D721Med (cell line): ENCODE measurements around the gene EFEMP2.
"Not testable (repeated sequence)": the region's sequence is repeated elsewhere in the genome, so short reads cannot be mapped to it uniquely, and the experiment has no call there.

Source experiments
- DNase-seq: peaks from one replicate; pipeline ENCODE4 v3.0.0; 2011; ENCODE audit warnings: low spot score; ENCODE audit not compliant: insufficient read length
- FAIRE-seq: peaks from 2 replicates; lab custom pipeline; 2011; peaks lifted over from hg19 to GRCh38; lab: Jason Lieb, UNC
- TF ChIP-seq, protein P1 (sequence below): IDR thresholded peaks from 2 replicates; pipeline ENCODE4 v1.5.1; 2012; ENCODE audit warnings: mild to moderate bottlenecking, control low read depth; ENCODE audit not compliant: insufficient read depth; ENCODE audit errors: missing control alignments

EFEMP2 gene

DNA sequence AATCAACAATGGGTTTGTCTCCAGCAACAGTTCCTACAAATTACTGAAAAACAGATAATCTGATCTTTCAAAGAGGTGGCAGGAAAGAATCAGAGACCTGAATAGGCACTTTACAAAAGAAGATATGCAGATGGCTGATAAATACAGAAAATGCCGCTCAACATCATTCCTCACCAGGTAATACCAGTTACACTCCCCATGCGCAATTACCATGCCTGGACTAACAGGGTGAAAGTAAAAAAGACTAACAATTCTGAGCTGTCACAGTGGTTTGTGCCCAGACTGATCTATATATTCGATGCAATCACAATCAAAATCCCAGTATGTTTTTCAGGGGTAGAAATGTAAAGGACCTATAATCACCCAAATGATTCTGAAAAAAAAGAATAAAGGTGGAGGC lies 28.8 kb downstream of the EFEMP2 start:
- DNase-seq (no peak), FAIRE-seq (no peak)
- TF ChIP-seq, protein P1, sequence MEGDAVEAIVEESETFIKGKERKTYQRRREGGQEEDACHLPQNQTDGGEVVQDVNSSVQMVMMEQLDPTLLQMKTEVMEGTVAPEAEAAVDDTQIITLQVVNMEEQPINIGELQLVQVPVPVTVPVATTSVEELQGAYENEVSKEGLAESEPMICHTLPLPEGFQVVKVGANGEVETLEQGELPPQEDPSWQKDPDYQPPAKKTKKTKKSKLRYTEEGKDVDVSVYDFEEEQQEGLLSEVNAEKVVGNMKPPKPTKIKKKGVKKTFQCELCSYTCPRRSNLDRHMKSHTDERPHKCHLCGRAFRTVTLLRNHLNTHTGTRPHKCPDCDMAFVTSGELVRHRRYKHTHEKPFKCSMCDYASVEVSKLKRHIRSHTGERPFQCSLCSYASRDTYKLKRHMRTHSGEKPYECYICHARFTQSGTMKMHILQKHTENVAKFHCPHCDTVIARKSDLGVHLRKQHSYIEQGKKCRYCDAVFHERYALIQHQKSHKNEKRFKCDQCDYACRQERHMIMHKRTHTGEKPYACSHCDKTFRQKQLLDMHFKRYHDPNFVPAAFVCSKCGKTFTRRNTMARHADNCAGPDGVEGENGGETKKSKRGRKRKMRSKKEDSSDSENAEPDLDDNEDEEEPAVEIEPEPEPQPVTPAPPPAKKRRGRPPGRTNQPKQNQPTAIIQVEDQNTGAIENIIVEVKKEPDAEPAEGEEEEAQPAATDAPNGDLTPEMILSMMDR: no peak

DNA sequence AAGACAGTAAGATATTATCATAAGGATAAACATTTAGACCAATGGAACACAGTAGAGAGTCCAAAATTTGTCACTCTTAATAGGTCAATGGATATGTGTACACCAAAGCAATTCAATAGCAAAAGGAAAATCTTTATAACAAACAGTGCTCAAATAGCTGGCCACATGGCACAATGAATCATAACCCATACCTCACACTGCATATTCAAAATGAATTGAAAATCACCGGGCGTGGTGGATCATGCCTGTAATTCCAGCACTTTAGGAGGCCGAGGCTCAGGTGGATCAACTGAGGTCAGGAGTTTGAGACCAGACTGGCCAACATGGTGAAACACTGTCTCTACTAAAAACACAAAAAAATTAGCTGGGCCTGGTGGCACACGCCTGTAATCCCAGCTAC lies 30.5 kb downstream of the EFEMP2 start:
- no peak for DNase-seq
- TF ChIP-seq, protein P1: no peak
- FAIRE-seq: no peak

DNA sequence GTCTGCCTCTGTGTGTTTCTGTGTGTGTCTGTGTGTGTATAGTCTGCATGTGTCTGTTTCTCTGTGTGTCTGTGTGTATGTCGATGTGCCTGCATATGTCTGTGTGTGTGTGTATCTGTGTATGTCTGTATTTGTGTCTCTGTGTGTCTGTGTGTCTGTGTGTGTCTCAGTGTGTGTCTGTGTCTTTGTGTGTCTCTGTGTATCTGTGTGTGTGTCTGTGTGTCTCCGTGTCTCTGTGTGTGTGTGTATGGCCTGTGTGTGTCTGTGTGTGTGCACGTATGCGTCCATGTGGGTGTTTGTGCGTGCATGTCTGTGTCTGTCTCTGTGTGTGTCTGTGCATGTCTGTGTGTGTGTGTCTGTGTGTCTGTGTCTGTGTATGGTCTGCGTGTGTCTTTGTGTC lies 38.4 kb downstream of the EFEMP2 start:
- FAIRE-seq (no peak), DNase-seq (no peak)
- TF ChIP-seq, protein P1: no peak

DNA sequence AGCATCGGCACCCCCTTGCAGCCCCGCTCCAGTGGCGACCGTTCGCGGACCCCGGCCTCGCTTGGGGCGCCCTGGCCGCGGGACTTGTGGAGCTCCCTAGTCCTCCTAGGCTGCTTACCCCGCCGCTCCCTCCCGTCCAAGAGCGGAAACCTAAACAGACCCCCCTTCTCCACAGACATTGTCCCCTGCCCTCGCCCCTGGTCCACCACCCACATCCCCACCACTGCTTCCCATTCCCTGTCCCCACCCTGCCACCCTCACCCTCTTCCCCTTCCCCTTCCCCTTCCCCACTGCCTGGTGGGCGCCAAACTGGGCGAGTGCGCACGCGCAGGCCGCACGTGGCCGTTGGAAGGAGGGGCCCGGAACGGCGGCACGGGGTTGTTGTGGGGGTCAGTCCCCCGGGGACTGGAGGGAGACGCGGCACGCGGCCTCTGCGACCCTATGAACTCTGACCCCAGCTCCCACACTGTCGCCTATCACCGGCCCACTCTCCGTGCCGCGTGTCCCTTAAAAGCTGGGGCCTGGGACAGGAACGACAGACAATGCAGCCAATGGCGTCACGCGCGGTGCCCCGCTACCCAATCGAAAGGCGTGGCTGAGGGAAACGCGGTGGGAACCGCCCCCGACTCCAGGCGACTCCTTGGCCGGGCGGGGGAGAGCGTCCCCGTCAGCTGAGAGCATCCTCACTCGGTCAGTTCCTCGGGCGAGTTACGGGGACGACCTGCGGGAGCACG lies 39.1 kb downstream of the EFEMP2 start, which contains the start of gene SNX32:
SNX32 (plus strand) TSS at position 667 of the 734 bp plus-strand sequence. CDS start 103 bp downstream, outside the sequence.
- FAIRE-seq (no peak), DNase-seq (peak; percentile 91)

DNA sequence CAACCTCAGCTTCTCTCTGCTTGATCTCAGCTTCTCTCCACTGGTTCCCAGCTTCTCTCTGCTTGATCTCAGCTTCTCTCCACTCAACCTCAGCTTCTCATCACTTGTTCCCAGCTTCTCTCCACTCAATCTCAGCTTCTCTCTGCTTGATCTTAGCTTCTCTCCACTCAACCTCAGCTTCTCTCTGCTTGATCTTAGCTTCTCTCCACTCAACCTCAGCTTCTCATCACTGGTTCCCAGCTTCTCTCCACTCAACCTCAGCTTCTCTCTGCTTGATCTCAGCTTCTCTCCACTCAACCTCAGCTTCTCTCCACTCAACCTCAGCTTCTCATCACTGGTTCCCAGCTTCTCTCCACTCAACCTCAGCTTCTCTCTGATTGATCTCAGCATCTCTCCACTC lies 40.4 kb downstream of the EFEMP2 start:
- not testable (repeated sequence) for FAIRE-seq

More for the DNA sequence above, 39.1 kb downstream of the EFEMP2 start, which contains the start of gene SNX32:
- TF ChIP-seq, protein P1: no peak

DNA sequence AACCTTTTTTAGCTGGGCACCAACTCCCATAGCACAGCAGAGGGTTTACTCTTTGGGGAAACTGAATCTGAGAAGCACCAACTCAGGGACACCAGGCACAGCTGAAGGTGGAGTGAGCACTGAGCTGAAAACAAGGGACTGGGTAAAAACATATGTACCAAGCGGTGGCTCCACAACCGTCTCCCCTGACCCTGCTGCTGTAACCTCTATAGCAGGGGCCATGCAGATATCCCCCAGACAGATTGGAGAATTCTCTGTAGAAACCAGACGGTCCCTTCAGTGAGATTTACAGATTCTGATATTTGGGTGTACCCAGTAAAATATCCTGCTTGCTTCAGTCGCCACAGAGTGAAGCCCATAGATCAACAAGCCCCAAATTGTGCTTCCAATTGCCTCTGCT lies 43.1 kb downstream of the EFEMP2 start:
- TF ChIP-seq, protein P1: no peak
- FAIRE-seq (no peak), DNase-seq (no peak)

More for the DNA sequence above, 40.4 kb downstream of the EFEMP2 start:
- not testable (repeated sequence) for DNase-seq

DNA sequence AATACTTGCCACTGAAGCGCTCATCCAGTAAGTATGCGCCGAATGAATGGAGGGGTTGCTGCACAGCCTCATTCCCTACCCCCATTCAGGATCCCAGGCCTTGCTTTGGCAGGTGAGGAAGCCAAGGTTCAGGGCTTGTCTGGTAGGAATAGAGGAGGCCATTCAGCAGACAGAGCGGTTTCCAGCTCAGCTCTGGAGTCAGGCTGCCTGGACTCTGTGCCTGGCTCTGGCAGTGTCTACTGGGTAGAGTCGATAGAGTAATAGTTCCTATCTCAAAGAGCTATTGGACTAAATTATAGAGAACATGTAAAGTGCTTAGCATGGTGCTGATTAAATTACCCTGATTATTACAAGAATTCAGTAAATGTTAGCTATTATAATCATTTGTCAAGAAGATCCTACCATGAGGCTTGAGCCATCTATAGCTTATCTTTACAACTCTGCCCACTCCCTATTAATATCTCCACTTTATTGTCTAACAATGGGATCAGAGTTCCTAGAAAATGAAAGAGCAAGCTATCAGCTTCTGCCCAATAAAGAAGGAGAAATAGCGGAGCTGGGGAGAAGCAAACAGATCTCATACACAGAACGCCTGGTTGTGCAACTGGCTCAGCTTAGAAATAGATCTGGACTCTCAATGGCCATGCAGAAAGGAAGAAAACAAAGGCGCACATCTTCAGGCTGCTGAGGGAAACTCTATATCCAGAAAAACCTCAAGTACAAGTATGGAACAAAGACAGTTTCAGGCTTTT lies 45.4 kb downstream of the EFEMP2 start:
- FAIRE-seq (no peak), DNase-seq (no peak)
- TF ChIP-seq, protein P1: no peak
